ENCODE measurements around the gene TAS1R2.
"Not testable (repeated sequence)": the region's sequence is repeated elsewhere in the genome, so short reads cannot be mapped to it uniquely, and the experiment has no call there.

Gene TAS1R2

GRCh38 chr1:18861590-18861989, 2.1 kb upstream of the TAS1R2 start:
- ATAC-seq, result no peak
- H3K27me3 Mint-ChIP-seq, result peaks cover 14% of the 10 kb centered on the region
- no peak for DNase-seq
- H3K4me3 Mint-ChIP-seq, result no peak overlapping the region
- H3K9me3 Mint-ChIP-seq, result no peaks in the 10 kb centered on the region
- H3K4me1 Mint-ChIP-seq, result no peaks in the 10 kb centered on the region
- no peak overlapping the region for H3K27ac Mint-ChIP-seq

- no peak for DNase-seq
- ATAC-seq, result no peak
- Mint-ChIP-seq H3K9me3 (no peaks in the 10 kb centered on the region), H3K27ac (no peak overlapping the region), H3K27me3 (peaks cover 16% of the 10 kb centered on the region), H3K4me3 (no peak overlapping the region), H3K4me1 (no peaks in the 10 kb centered on the region)
Observed at GRCh38 chr1:18861082-18861481, 1.6 kb upstream of the TAS1R2 start.

- no peak for ATAC-seq
Observed at GRCh38 chr1:18858070-18858688, 1.3 kb downstream of the TAS1R2 start.

GRCh38 chr1:18856435-18856834, 3.0 kb downstream of the TAS1R2 start:
- ATAC-seq, result no peak
- H3K27me3 Mint-ChIP-seq, result peaks cover 10% of the 10 kb centered on the region
- H3K4me1 Mint-ChIP-seq, result no peaks in the 10 kb centered on the region
- no peak overlapping the region for H3K27ac Mint-ChIP-seq
- no peaks in the 10 kb centered on the region for H3K9me3 Mint-ChIP-seq
- DNase-seq, result no peak
- no peak overlapping the region for H3K4me3 Mint-ChIP-seq

More at GRCh38 chr1:18858070-18858688, 1.3 kb downstream of the TAS1R2 start:
- H3K4me1 Mint-ChIP-seq, result no peaks in the 10 kb centered on the region
- DNase-seq, result no peak
- H3K27ac Mint-ChIP-seq, result no peak overlapping the region
- H3K27me3 Mint-ChIP-seq, result peaks cover 10% of the 10 kb centered on the region
- no peaks in the 10 kb centered on the region for H3K9me3 Mint-ChIP-seq
- no peak overlapping the region for H3K4me3 Mint-ChIP-seq

- no peak overlapping the region for H3K4me3 Mint-ChIP-seq
- DNase-seq (no peak), ATAC-seq (no peak)
- H3K27ac Mint-ChIP-seq, result no peak overlapping the region
- H3K9me3 Mint-ChIP-seq, result no peaks in the 10 kb centered on the region
- H3K4me1 Mint-ChIP-seq, result no peaks in the 10 kb centered on the region
- peaks cover 10% of the 10 kb centered on the region for H3K27me3 Mint-ChIP-seq
Observed at GRCh38 chr1:18855573-18855972, 3.9 kb downstream of the TAS1R2 start.

- no peak for ATAC-seq
- peaks cover 10% of the 10 kb centered on the region for H3K27me3 Mint-ChIP-seq
- H3K9me3 Mint-ChIP-seq, result no peaks in the 10 kb centered on the region
- no peak for DNase-seq
- H3K27ac Mint-ChIP-seq, result no peak overlapping the region
- H3K4me3 Mint-ChIP-seq, result no peak overlapping the region
- no peaks in the 10 kb centered on the region for H3K4me1 Mint-ChIP-seq
Observed at GRCh38 chr1:18854331-18855025, 5.0 kb downstream of the TAS1R2 start.

- Mint-ChIP-seq H3K27ac (no peak overlapping the region), H3K4me3 (no peak overlapping the region)
Observed at GRCh38 chr1:18852501-18852900, 7.0 kb downstream of the TAS1R2 start.

GRCh38 chr1:18849261-18849711, 10.2 kb downstream of the TAS1R2 start:
- no peak for ATAC-seq
- H3K27ac Mint-ChIP-seq, result no peak overlapping the region

More at GRCh38 chr1:18852501-18852900, 7.0 kb downstream of the TAS1R2 start:
- no peaks in the 10 kb centered on the region for H3K4me1 Mint-ChIP-seq
- peaks cover 10% of the 10 kb centered on the region for H3K27me3 Mint-ChIP-seq
- peaks cover 0 to 4% of the 10 kb centered on the region in 2 donors for H3K9me3 Mint-ChIP-seq
- DNase-seq, result no peak
- ATAC-seq, result no peak

GRCh38 chr1:18847723-18848122, 11.7 kb downstream of the TAS1R2 start:
- peaks cover 5 to 14% of the 10 kb centered on the region in 2 donors for H3K9me3 Mint-ChIP-seq
- not testable (repeated sequence) for ATAC-seq, H3K4me3 Mint-ChIP-seq, H3K27ac Mint-ChIP-seq, H3K4me1 Mint-ChIP-seq, DNase-seq, H3K27me3 Mint-ChIP-seq

More at GRCh38 chr1:18849261-18849711, 10.2 kb downstream of the TAS1R2 start:
- peaks cover under 1 to 8% of the 10 kb centered on the region in 2 donors for H3K9me3 Mint-ChIP-seq
- H3K27me3 Mint-ChIP-seq, result no peaks in the 10 kb centered on the region
- DNase-seq, result no peak
- no peak overlapping the region for H3K4me3 Mint-ChIP-seq
- H3K4me1 Mint-ChIP-seq, result no peaks in the 10 kb centered on the region

- Mint-ChIP-seq H3K4me3 (no peak overlapping the region), H3K9me3 (peaks cover 5 to 15% of the 10 kb centered on the region in 2 donors), H3K27ac (no peak overlapping the region), H3K27me3 (peaks cover 12% of the 10 kb centered on the region), H3K4me1 (no peaks in the 10 kb centered on the region)
- no peak for ATAC-seq
- DNase-seq, result no peak
Observed at GRCh38 chr1:18840145-18840544, 19.3 kb downstream of the TAS1R2 start.

- no peak overlapping the region for H3K27ac Mint-ChIP-seq
- H3K9me3 Mint-ChIP-seq, result no peaks in the 10 kb centered on the region
- ATAC-seq, result no peak
- no peaks in the 10 kb centered on the region for H3K4me1 Mint-ChIP-seq
- H3K4me3 Mint-ChIP-seq, result no peak overlapping the region
- H3K27me3 Mint-ChIP-seq, result peaks cover 14% of the 10 kb centered on the region
- DNase-seq, result no peak
Observed at GRCh38 chr1:18836654-18837053, 22.8 kb downstream of the TAS1R2 start.

- DNase-seq, H3K27ac Mint-ChIP-seq, H3K4me1 Mint-ChIP-seq, H3K4me3 Mint-ChIP-seq, ATAC-seq, H3K9me3 Mint-ChIP-seq: not testable (repeated sequence)
- peaks cover 14% of the 10 kb centered on the region for H3K27me3 Mint-ChIP-seq
Observed at GRCh38 chr1:18832319-18832718, 27.1 kb downstream of the TAS1R2 start.

- Mint-ChIP-seq H3K9me3 (no peaks in the 10 kb centered on the region), H3K4me3 (no peak overlapping the region), H3K4me1 (no peaks in the 10 kb centered on the region), H3K27ac (no peak overlapping the region), H3K27me3 (peaks cover 14% of the 10 kb centered on the region)
- ATAC-seq, result no peak
- no peak for DNase-seq
Observed at GRCh38 chr1:18831656-18832055, 27.8 kb downstream of the TAS1R2 start.

- Mint-ChIP-seq H3K9me3 (peaks cover 0 to 5% of the 10 kb centered on the region in 2 donors), H3K4me1 (no peaks in the 10 kb centered on the region)
Observed at GRCh38 chr1:18830596-18830995, 28.9 kb downstream of the TAS1R2 start.

GRCh38 chr1:18829671-18830070, 29.8 kb downstream of the TAS1R2 start:
- no peaks in the 10 kb centered on the region for H3K4me1 Mint-ChIP-seq
- H3K4me3 Mint-ChIP-seq, result no peak overlapping the region
- ATAC-seq, result no peak
- H3K27me3 Mint-ChIP-seq, result no peaks in the 10 kb centered on the region
- no peak overlapping the region for H3K27ac Mint-ChIP-seq
- DNase-seq, result no peak
- H3K9me3 Mint-ChIP-seq, result peaks cover 0 to 5% of the 10 kb centered on the region in 2 donors

More at GRCh38 chr1:18830596-18830995, 28.9 kb downstream of the TAS1R2 start:
- no peak for DNase-seq
- no peak overlapping the region for H3K27ac Mint-ChIP-seq
- ATAC-seq, result no peak
- peaks cover 7% of the 10 kb centered on the region for H3K27me3 Mint-ChIP-seq
- no peak overlapping the region for H3K4me3 Mint-ChIP-seq

- ATAC-seq (no peak), DNase-seq (no peak)
- H3K27ac Mint-ChIP-seq, result no peak overlapping the region
- H3K4me1 Mint-ChIP-seq, result no peaks in the 10 kb centered on the region
- peaks cover 0 to 5% of the 10 kb centered on the region in 2 donors for H3K9me3 Mint-ChIP-seq
- no peaks in the 10 kb centered on the region for H3K27me3 Mint-ChIP-seq
- no peak overlapping the region for H3K4me3 Mint-ChIP-seq
Observed at GRCh38 chr1:18828224-18828623, 31.2 kb downstream of the TAS1R2 start.

Measured in stimulated activated naive CD8-positive, alpha-beta T cell treated with anti-CD3 and anti-CD28 coated beads, Interleukin-15, amount 100 ng/mL, for 72 hours (primary cell).